Endothelial cell of umbilical vein (primary cell): ENCODE results near the gene SLC25A5. TPM values are rescaled to one million over a fixed set of nuclear protein-coding genes. Genes with fewer than 3 reads are reported as not detected.

Experiments used
- BruUV-seq: library from RNA; stranded (reverse); fragments of 400-500 nt; replicated peaks from 2 replicates; lab custom pipeline; 2021; lab: Mats Ljungman, UMichigan
- CTCF ChIA-PET: fragments of 300-600, 350-600 bp; sonication (Branson Sonifier 250); formaldehyde crosslinking; loops from one replicate; lab custom pipeline; 2021; ENCODE audit warnings: antibody characterized with exemption, inconsistent platforms; lab: Charles Lee
- POLR2A ChIA-PET: fragments of 300-600, 350-600 bp; sonication (Branson Sonifier 250); formaldehyde crosslinking; loops from one replicate; lab custom pipeline; 2021; ENCODE audit warnings: antibody characterized with exemption, inconsistent platforms; lab: Charles Lee
- DNase-seq: peaks from one replicate; pipeline ENCODE4 v3.0.0-alpha.2; 2011; ENCODE audit warnings: low read depth, low spot score
- FAIRE-seq: peaks from 2 replicates; lab custom pipeline; 2011; peaks lifted over from hg19 to GRCh38; lab: Jason Lieb, UNC
- H2AFZ ChIP-seq: 2 replicates; pipeline ENCODE4 v1.6.0; 2012; ENCODE audit warnings: low read depth, low read length, control low read depth, inconsistent platforms
- H3K27ac ChIP-seq: 2 replicates; pipeline ENCODE4 v1.5.1; 2011; ENCODE audit warnings: low read depth, mild to moderate bottlenecking, control low read depth, low read length, moderate library complexity; ENCODE audit not compliant: insufficient read depth
- H3K27me3 ChIP-seq, 2 experiments: 2 replicates each; pipeline versions ENCODE4 v1.6.0 to v1.6.1; 2011; ENCODE audit warnings: low read length in 2 of 2, mixed read lengths in 1 of 2; ENCODE audit not compliant: control insufficient read depth in 2 of 2, insufficient read depth in 2 of 2
- H3K36me3 ChIP-seq, 2 experiments: 2 replicates in 1 of 2; 3 replicates in 1 of 2; pipeline ENCODE4 v1.5.1; 2011; ENCODE audit warnings: low read length in 2 of 2, mild to moderate bottlenecking in 1 of 2, moderate library complexity in 1 of 2; ENCODE audit not compliant: control insufficient read depth in 2 of 2, insufficient read depth in 2 of 2; ENCODE audit errors: extremely low read depth in 1 of 2
- H3K4me1 ChIP-seq: 3 replicates; pipeline ENCODE4 v1.5.1; 2011; ENCODE audit warnings: mild to moderate bottlenecking, low read length; ENCODE audit not compliant: control insufficient read depth, insufficient read depth; ENCODE audit errors: extremely low read depth
- H3K4me2 ChIP-seq: 2 replicates; pipeline ENCODE4 v1.6.1; 2011; ENCODE audit warnings: low read length, control low read depth, mixed read lengths; ENCODE audit not compliant: insufficient read depth
- H3K4me3 ChIP-seq, 3 experiments: fragments of 200-600 bp in 1 of 3; sonication (generic), shearing (Covaris generic) in 1 of 3; replicated peaks in 1 of 3; 2 replicates each; pipeline ENCODE4 v1.5.1; 2011 to 2016; ENCODE audit warnings: control low read depth in 3 of 3, low read length in 3 of 3, mild to moderate bottlenecking in 2 of 3, inconsistent platforms in 1 of 3, low read depth in 1 of 3, moderate library complexity in 1 of 3; ENCODE audit not compliant: insufficient read depth in 1 of 3
- H3K79me2 ChIP-seq: 2 replicates; pipeline ENCODE4 v1.6.0; 2012; ENCODE audit warnings: low read length, inconsistent platforms; ENCODE audit not compliant: control insufficient read depth, insufficient read depth
- H3K9ac ChIP-seq: replicated peaks from 2 replicates; pipeline ENCODE3; 2011; ENCODE audit warnings: low read length, control low read depth; ENCODE audit not compliant: insufficient read depth; ENCODE audit errors: extremely low read depth
- H3K9me1 ChIP-seq: replicated peaks from 3 replicates; pipeline ENCODE4 v1.6.0; 2011; ENCODE audit warnings: mild to moderate bottlenecking, low read length; ENCODE audit not compliant: control insufficient read depth, insufficient read depth; ENCODE audit errors: extremely low read depth
- H3K9me3 ChIP-seq: replicated peaks from 2 replicates; pipeline ENCODE4 v1.5.1; 2012; ENCODE audit warnings: low read length, inconsistent platforms; ENCODE audit not compliant: control insufficient read depth, insufficient read depth
- H4K20me1 ChIP-seq: replicated peaks from 2 replicates; pipeline ENCODE3; 2011; ENCODE audit warnings: mild to moderate bottlenecking, low read length; ENCODE audit not compliant: control insufficient read depth, insufficient read depth; ENCODE audit errors: extremely low read depth
- CTCF ChIP-seq, 2 donors: IDR thresholded peaks; 1 replicate in 1 of 2; 2 replicates in 1 of 2; pipeline ENCODE4 v1.5.1; 2011; ENCODE audit warnings: low read length in 2 of 2, mild to moderate bottlenecking in 2 of 2, moderate library complexity in 2 of 2, control low read depth in 1 of 2, inconsistent platforms in 1 of 2, low read depth in 1 of 2; ENCODE audit not compliant: insufficient read depth in 1 of 2; ENCODE audit errors: extremely low read depth in 1 of 2
- EZH2 ChIP-seq: IDR thresholded peaks from 2 replicates; pipeline ENCODE4 v1.6.1; 2012; ENCODE audit warnings: borderline replicate concordance, low read depth, mild to moderate bottlenecking, moderate library complexity, low read length, inconsistent platforms; ENCODE audit not compliant: severe bottlenecking
- FOS ChIP-seq: IDR thresholded peaks from 2 replicates; pipeline ENCODE4 v1.6.1; 2011; ENCODE audit warnings: mild to moderate bottlenecking, low read length, moderate library complexity, borderline replicate concordance; ENCODE audit not compliant: insufficient read depth
- GATA2 ChIP-seq: IDR thresholded peaks from 2 replicates; pipeline ENCODE4 v1.7.0; 2011; ENCODE audit warnings: low read depth, mild to moderate bottlenecking, moderate library complexity, mixed read lengths, low read length; ENCODE audit not compliant: insufficient read length, insufficient read depth
- JUN ChIP-seq: IDR thresholded peaks from 2 replicates; pipeline ENCODE4 v1.6.1; 2011; ENCODE audit warnings: borderline replicate concordance, low read depth; ENCODE audit not compliant: insufficient read length, insufficient read depth
- MAX ChIP-seq: IDR thresholded peaks from 2 replicates; pipeline ENCODE4 v1.6.1; 2011; ENCODE audit not compliant: insufficient read depth, insufficient read length
- MYC ChIP-seq: IDR thresholded peaks from one replicate; pipeline ENCODE4 v1.6.1; 2011; ENCODE audit warnings: mild to moderate bottlenecking, low read depth, low read length
- POLR2A ChIP-seq: IDR thresholded peaks from 2 replicates; pipeline ENCODE4 v1.6.1; 2012; ENCODE audit warnings: low read depth, mild to moderate bottlenecking, control low read depth, low read length
- POLR2AphosphoS5 ChIP-seq: IDR thresholded peaks from 2 replicates; pipeline ENCODE4 v1.6.1; 2012; ENCODE audit warnings: low read depth, mild to moderate bottlenecking, control low read depth, low read length, moderate library complexity; ENCODE audit not compliant: insufficient read depth
- dilution Hi-C: fragments of 300-500 bp; cut with MboI; formaldehyde crosslinking; loops from one replicate; pipeline ENCODE4 v1.15.0; 2019; ENCODE audit warnings: low sequenced_read_pairs; ENCODE audit not compliant: extremely low pct_ligation_motif_present
- intact Hi-C: fragments of 100-400 bp; cut with micrococcal nuclease; formaldehyde crosslinking; loops from one replicate; pipeline ENCODE4 v1.10.0; 2022
- polyA plus RNA-seq, 4 experiments: library from polyadenylated mRNA; depleted of rRNA in 3 of 4; stranded (reverse) in 3 of 4; unstranded in 1 of 4; fragments of >200 nt; gene quantifications; 2 replicates each; pipeline versions ENCODE4 v1.2.1 to v1.2.3, GENCODE V29; 2011 to 2012; ENCODE audit warnings: missing spikeins in 1 of 4
- total RNA-seq: library from RNA; stranded (reverse); gene quantifications from 2 replicates; pipeline ENCODE4 v1.2.3, GENCODE V29; 2021

SLC25A5 gene
- total and polyA plus RNA-seq, 2 donors (not counting 3 experiments of a cell fraction or from before 2014, with no cell fraction given), result 379 to 651 TPM

- H3K9me3 ChIP-seq, result no peaks in the 10 kb centered on the region
- no peak overlapping the region for H3K4me2 ChIP-seq
- dilution Hi-C loops, result no loop called here
- ChIA-PET POLR2A (no interaction called here), CTCF (no interaction called here)
- H3K36me3 ChIP-seq, result no peaks in the 10 kb centered on the region
- TF ChIP-seq MAX (no peak), POLR2A (no peak), GATA2 (no peak), CTCF (IDR thresholded peaks at IDR 0.05; ENCODE audit: extremely low read depth in 1 of 2, insufficient read depth in 1 of 2, low read depth in 1 of 2, low read length in 2 of 2) (no peak), POLR2AphosphoS5 (no peak), MYC (no peak), EZH2 (no peak), JUN (no peak), FOS (no peak)
- FAIRE-seq (no peak), DNase-seq (no peak)
- H4K20me1 ChIP-seq, result no peaks in the 10 kb centered on the region
- intact Hi-C loops, result no loop called here
- no peak overlapping the region for H3K27ac ChIP-seq
- no peaks in the 10 kb centered on the region for H3K27me3 ChIP-seq
- no peak overlapping the region for H2AFZ ChIP-seq
- no peaks in the 10 kb centered on the region for H3K9me1 ChIP-seq
- BruUV-seq, result no TSS peak
- H3K4me1 ChIP-seq, result no peaks in the 10 kb centered on the region
- H3K79me2 ChIP-seq, result no peaks in the 10 kb centered on the region
- no peak overlapping the region for H3K9ac ChIP-seq
- H3K4me3 ChIP-seq, result no peak overlapping the region
Observed at GRCh38 chrX:119421016-119421705, 47.1 kb upstream of the SLC25A5 start.
